Transverse colon (tissue), 4 donors: ENCODE data around the gene CDK14.

Source experiments
- POLR2AphosphoS5 ChIP-seq, 3 donors: sonication (generic); formaldehyde crosslinking; IDR thresholded peaks; one replicate each; pipeline ENCODE4 v1.6.1; 2016; ENCODE audit warnings: antibody characterized with exemption in 3 of 3
- TF ChIP-seq, protein P1 (sequence below), 5 experiments: fragments of 200-600 bp in 3 of 5; fragments of 450-650 bp in 2 of 5; sonication (generic) in 3 of 5; IDR thresholded peaks; 1 replicate in 2 of 5; 2 replicates in 3 of 5; pipeline ENCODE4 v1.5.1; 2016 to 2017; ENCODE audit warnings: antibody characterized with exemption in 5 of 5, inconsistent platforms in 3 of 5, mild to moderate bottlenecking in 2 of 5, moderate library complexity in 1 of 5

- TF ChIP-seq POLR2AphosphoS5 (IDR thresholded peaks at IDR 0.05): no peak
- TF ChIP-seq, protein P1, sequence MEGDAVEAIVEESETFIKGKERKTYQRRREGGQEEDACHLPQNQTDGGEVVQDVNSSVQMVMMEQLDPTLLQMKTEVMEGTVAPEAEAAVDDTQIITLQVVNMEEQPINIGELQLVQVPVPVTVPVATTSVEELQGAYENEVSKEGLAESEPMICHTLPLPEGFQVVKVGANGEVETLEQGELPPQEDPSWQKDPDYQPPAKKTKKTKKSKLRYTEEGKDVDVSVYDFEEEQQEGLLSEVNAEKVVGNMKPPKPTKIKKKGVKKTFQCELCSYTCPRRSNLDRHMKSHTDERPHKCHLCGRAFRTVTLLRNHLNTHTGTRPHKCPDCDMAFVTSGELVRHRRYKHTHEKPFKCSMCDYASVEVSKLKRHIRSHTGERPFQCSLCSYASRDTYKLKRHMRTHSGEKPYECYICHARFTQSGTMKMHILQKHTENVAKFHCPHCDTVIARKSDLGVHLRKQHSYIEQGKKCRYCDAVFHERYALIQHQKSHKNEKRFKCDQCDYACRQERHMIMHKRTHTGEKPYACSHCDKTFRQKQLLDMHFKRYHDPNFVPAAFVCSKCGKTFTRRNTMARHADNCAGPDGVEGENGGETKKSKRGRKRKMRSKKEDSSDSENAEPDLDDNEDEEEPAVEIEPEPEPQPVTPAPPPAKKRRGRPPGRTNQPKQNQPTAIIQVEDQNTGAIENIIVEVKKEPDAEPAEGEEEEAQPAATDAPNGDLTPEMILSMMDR (IDR thresholded peaks at IDR 0.05): no peak
Measured at GRCh38 chr7:90717296-90718060, 121.4 kb downstream of the CDK14 start.
